ENCODE measurements around the gene EVC2.

EVC2 gene

GRCh38 chr4:5562476-5562875 is 145.9 kb downstream of the EVC2 start:
- H3K36me3 ChIP-seq (ENCODE audit: insufficient read depth, low read length): no peaks in the 10 kb centered on the region
- H3F3A ChIP-seq (ENCODE audit: low read depth): no peaks in the 10 kb centered on the region
- no peak overlapping the region for H3K4me2 ChIP-seq (ENCODE audit: low read depth, low read length, poor library complexity, severe bottlenecking)
- H3K9me2 ChIP-seq (replicated peaks; ENCODE audit: low read depth, low read length): no peaks in the 10 kb centered on the region
- H3K4me1 ChIP-seq (ENCODE audit: insufficient read depth, low read length, poor library complexity, severe bottlenecking): no peaks in the 10 kb centered on the region
- H3K4me3 ChIP-seq (ENCODE audit: low read length, poor library complexity, severe bottlenecking): no peak overlapping the region
- 0 out of 2 replicates have a peak, but pooled peaks cover 4% of the 10 kb centered on the region for H3K9me3 ChIP-seq (ENCODE audit: insufficient read depth, low read depth, low read length)
- no peak overlapping the region for H3K9ac ChIP-seq (ENCODE audit: low read depth, low read length, poor library complexity, severe bottlenecking)
- no peaks in the 10 kb centered on the region for H3K79me2 ChIP-seq (ENCODE audit: insufficient read depth, low read length)
- H4K20me1 ChIP-seq (ENCODE audit: insufficient read depth, low read length, poor library complexity, severe bottlenecking): no peaks in the 10 kb centered on the region
- H2AFZ ChIP-seq (ENCODE audit: low read length): no peak overlapping the region
- TF ChIP-seq EZH2phosphoT487 (IDR thresholded peaks at IDR 0.05; ENCODE audit: borderline replicate concordance): no peak
- no peak for TF ChIP-seq CTCF (conservative IDR thresholded peaks at IDR 0.05; ENCODE audit: low read length)
- H3K27me3 ChIP-seq (ENCODE audit: insufficient read depth, low read length, poor library complexity, severe bottlenecking): no peaks in the 10 kb centered on the region

GRCh38 chr4:5561286-5561685 is 147.1 kb downstream of the EVC2 start:
- no peaks in the 10 kb centered on the region for H3K27me3 ChIP-seq (ENCODE audit: insufficient read depth, low read length, poor library complexity, severe bottlenecking)
- no peak overlapping the region for H2AFZ ChIP-seq (ENCODE audit: low read length)
- H3K79me2 ChIP-seq (ENCODE audit: insufficient read depth, low read length): no peaks in the 10 kb centered on the region
- H3K4me3 ChIP-seq (ENCODE audit: low read length, poor library complexity, severe bottlenecking): no peak overlapping the region
- H3K36me3 ChIP-seq (ENCODE audit: insufficient read depth, low read length): no peaks in the 10 kb centered on the region
- no peaks in the 10 kb centered on the region for H3F3A ChIP-seq (ENCODE audit: low read depth)
- H3K9me3 ChIP-seq (ENCODE audit: insufficient read depth, low read depth, low read length): 0 out of 2 replicates have a peak, but pooled peaks cover 4% of the 10 kb centered on the region
- no peaks in the 10 kb centered on the region for H3K4me1 ChIP-seq (ENCODE audit: insufficient read depth, low read length, poor library complexity, severe bottlenecking)
- no peak overlapping the region for H3K9ac ChIP-seq (ENCODE audit: low read depth, low read length, poor library complexity, severe bottlenecking)
- H4K20me1 ChIP-seq (ENCODE audit: insufficient read depth, low read length, poor library complexity, severe bottlenecking): no peaks in the 10 kb centered on the region
- TF ChIP-seq EZH2phosphoT487 (IDR thresholded peaks at IDR 0.05; ENCODE audit: borderline replicate concordance): no peak
- no peak for TF ChIP-seq CTCF (conservative IDR thresholded peaks at IDR 0.05; ENCODE audit: low read length)
- H3K4me2 ChIP-seq (ENCODE audit: low read depth, low read length, poor library complexity, severe bottlenecking): no peak overlapping the region
- H3K9me2 ChIP-seq (replicated peaks; ENCODE audit: low read depth, low read length): no peaks in the 10 kb centered on the region

- H3K36me3 ChIP-seq (ENCODE audit: insufficient read depth, low read length): no peaks in the 10 kb centered on the region
- no peaks in the 10 kb centered on the region for H3F3A ChIP-seq (ENCODE audit: low read depth)
- H3K9ac ChIP-seq (ENCODE audit: low read depth, low read length, poor library complexity, severe bottlenecking): no peak overlapping the region
- no peak overlapping the region for H3K4me2 ChIP-seq (ENCODE audit: low read depth, low read length, poor library complexity, severe bottlenecking)
- H3K4me1 ChIP-seq (ENCODE audit: insufficient read depth, low read length, poor library complexity, severe bottlenecking): no peaks in the 10 kb centered on the region
- no peak for TF ChIP-seq EZH2phosphoT487 (IDR thresholded peaks at IDR 0.05; ENCODE audit: borderline replicate concordance)
- TF ChIP-seq CTCF (conservative IDR thresholded peaks at IDR 0.05; ENCODE audit: low read length): no peak
- no peaks in the 10 kb centered on the region for H3K79me2 ChIP-seq (ENCODE audit: insufficient read depth, low read length)
- no peak overlapping the region for H2AFZ ChIP-seq (ENCODE audit: low read length)
- H3K4me3 ChIP-seq (ENCODE audit: low read length, poor library complexity, severe bottlenecking): no peak overlapping the region
- H3K9me2 ChIP-seq (replicated peaks; ENCODE audit: low read depth, low read length): no peaks in the 10 kb centered on the region
- H3K27me3 ChIP-seq (ENCODE audit: insufficient read depth, low read length, poor library complexity, severe bottlenecking): no peaks in the 10 kb centered on the region
- no peaks in the 10 kb centered on the region for H3K9me3 ChIP-seq (ENCODE audit: insufficient read depth, low read depth, low read length)
- H4K20me1 ChIP-seq (ENCODE audit: insufficient read depth, low read length, poor library complexity, severe bottlenecking): no peaks in the 10 kb centered on the region
These were observed 149.9 kb downstream of the EVC2 start for GRCh38 chr4:5558502-5558901.
